HAP-1 (cell line): ENCODE measurements around the gene DPH3.

ENCODE experiments used
- DNase-seq, 2 experiments: peaks; one replicate each; pipeline ENCODE4 v3.0.0-alpha.2; 2016 to 2020; ENCODE audit warnings: low spot score in 2 of 2
- H3K27me3 ChIP-seq: fragments of 250-450 bp; sonication (Bioruptor Pico); 2 replicates; pipeline ENCODE4 v1.5.1; 2020; ENCODE audit warnings: low read depth, mild to moderate bottlenecking, moderate library complexity
- H3K36me3 ChIP-seq: fragments of 250-450 bp; sonication (Bioruptor Pico); replicated peaks from 2 replicates; pipeline ENCODE4 v1.5.1; 2020; ENCODE audit warnings: mild to moderate bottlenecking
- H3K4me1 ChIP-seq: fragments of 250-450 bp; sonication (Bioruptor Pico); 2 replicates; pipeline ENCODE4 v1.5.1; 2020; ENCODE audit warnings: mild to moderate bottlenecking
- H3K4me3 ChIP-seq: fragments of 250-450 bp; sonication (Bioruptor Pico); 2 replicates; pipeline ENCODE4 v1.5.1; 2020; ENCODE audit warnings: mild to moderate bottlenecking, moderate library complexity
- H3K9me3 ChIP-seq: fragments of 250-450 bp; sonication (Bioruptor Pico); 2 replicates; pipeline ENCODE4 v1.5.1; 2020; ENCODE audit warnings: mild to moderate bottlenecking, moderate library complexity
- in situ Hi-C: fragments of 300-500 bp; cut with MboI; formaldehyde crosslinking; loops from 3 replicates; pipeline ENCODE4 v1.14.3; 2020; ENCODE audit warnings: low sequenced_read_pairs, inconsistent platforms, mixed read lengths

DPH3 gene

GRCh38 chr3:16286161-16286560, 21.4 kb upstream of the DPH3 start:
- Histone ChIP-seq H3K4me1 (peaks cover 5% of the 10 kb centered on the region; the same call in 1 of the 2 replicates), H3K36me3 (peaks cover 19% of the 10 kb centered on the region), H3K9me3 (no peaks in the 10 kb centered on the region), H3K4me3 (no peak overlapping the region), H3K27me3 (no peaks in the 10 kb centered on the region)
- no peak for DNase-seq
- in situ Hi-C loops = loop anchor here (5.0 kb wide), 1 partner anchor 266 kb away; no protein-coding TSS in a partner anchor

GRCh38 chr3:16284633-16285032, 19.9 kb upstream of the DPH3 start:
- Histone ChIP-seq H3K27me3 (no peaks in the 10 kb centered on the region), H3K9me3 (no peaks in the 10 kb centered on the region), H3K4me3 (no peak overlapping the region), H3K4me1 (peaks cover 5% of the 10 kb centered on the region; the same call in 1 of the 2 replicates), H3K36me3 (peaks cover 21% of the 10 kb centered on the region)
- in situ Hi-C loops = loop anchor here (5.0 kb wide), 1 partner anchor 268 kb away; no protein-coding TSS in a partner anchor
- DNase-seq = no peak

- in situ Hi-C loops = no loop called here
- DNase-seq = no peak
- no peak overlapping the region for H3K4me3 ChIP-seq
Measured at GRCh38 chr3:16280671-16281070, 15.9 kb upstream of the DPH3 start.

GRCh38 chr3:16279010-16279801, 14.5 kb upstream of the DPH3 start:
- H3K4me3 ChIP-seq = no peak overlapping the region
- in situ Hi-C loops = no loop called here
- DNase-seq = no peak
- H3K36me3 ChIP-seq = peaks cover 35% of the 10 kb centered on the region
- H3K4me1 ChIP-seq = peaks cover under 1% of the 10 kb centered on the region; the same call in 1 of the 2 replicates
- H3K9me3 ChIP-seq = no peaks in the 10 kb centered on the region
- H3K27me3 ChIP-seq = no peaks in the 10 kb centered on the region

More at GRCh38 chr3:16280671-16281070, 15.9 kb upstream of the DPH3 start:
- peaks cover 28% of the 10 kb centered on the region for H3K36me3 ChIP-seq
- no peaks in the 10 kb centered on the region for H3K27me3 ChIP-seq
- H3K4me1 ChIP-seq = peaks cover 5% of the 10 kb centered on the region; the same call in 1 of the 2 replicates
- no peaks in the 10 kb centered on the region for H3K9me3 ChIP-seq

- Histone ChIP-seq H3K4me1 (no peaks in the 10 kb centered on the region), H3K36me3 (peaks cover 39% of the 10 kb centered on the region), H3K27me3 (no peaks in the 10 kb centered on the region), H3K4me3 (no peak overlapping the region), H3K9me3 (no peaks in the 10 kb centered on the region)
- in situ Hi-C loops = no loop called here
- DNase-seq = no peak
Measured at GRCh38 chr3:16277471-16277870, 12.7 kb upstream of the DPH3 start.

- DNase-seq = no peak
- H3K36me3 ChIP-seq = peaks cover 60% of the 10 kb centered on the region
- in situ Hi-C loops = no loop called here
Measured at GRCh38 chr3:16273867-16274266, 9.1 kb upstream of the DPH3 start.

GRCh38 chr3:16272588-16272987, 7.8 kb upstream of the DPH3 start:
- no peak for DNase-seq
- in situ Hi-C loops = no loop called here
- peaks cover 48% of the 10 kb centered on the region for H3K36me3 ChIP-seq

More at GRCh38 chr3:16273867-16274266, 9.1 kb upstream of the DPH3 start:
- no peak overlapping the region for H3K4me3 ChIP-seq
- H3K27me3 ChIP-seq = no peaks in the 10 kb centered on the region
- H3K4me1 ChIP-seq = no peaks in the 10 kb centered on the region
- H3K9me3 ChIP-seq = no peaks in the 10 kb centered on the region

GRCh38 chr3:16270855-16271254, 6.1 kb upstream of the DPH3 start:
- no peak overlapping the region for H3K4me3 ChIP-seq
- H3K27me3 ChIP-seq = no peaks in the 10 kb centered on the region
- no peaks in the 10 kb centered on the region for H3K9me3 ChIP-seq
- H3K36me3 ChIP-seq = peaks cover 42% of the 10 kb centered on the region
- H3K4me1 ChIP-seq = peaks cover 9% of the 10 kb centered on the region
- no peak for DNase-seq
- in situ Hi-C loops = no loop called here

More at GRCh38 chr3:16272588-16272987, 7.8 kb upstream of the DPH3 start:
- Histone ChIP-seq H3K27me3 (no peaks in the 10 kb centered on the region), H3K4me1 (peaks cover 4% of the 10 kb centered on the region), H3K9me3 (no peaks in the 10 kb centered on the region), H3K4me3 (no peak overlapping the region)

GRCh38 chr3:16266714-16267113, 2.0 kb upstream of the DPH3 start:
- H3K9me3 ChIP-seq = no peaks in the 10 kb centered on the region
- no peaks in the 10 kb centered on the region for H3K27me3 ChIP-seq
- peaks cover 12% of the 10 kb centered on the region for H3K4me1 ChIP-seq
- in situ Hi-C loops = no loop called here
- H3K4me3 ChIP-seq = no peak overlapping the region
- peaks cover 19% of the 10 kb centered on the region for H3K36me3 ChIP-seq
- DNase-seq = no peak

GRCh38 chr3:16265455-16265786, 678 bp upstream of the DPH3 start:
- no peak for DNase-seq
- Histone ChIP-seq H3K27me3 (no peaks in the 10 kb centered on the region), H3K4me3 (peak overlapping the region; percentile 77), H3K9me3 (no peaks in the 10 kb centered on the region), H3K4me1 (peaks cover 12% of the 10 kb centered on the region), H3K36me3 (peaks cover 15% of the 10 kb centered on the region)
- in situ Hi-C loops = no loop called here

GRCh38 chr3:16264174-16264707, 502 bp downstream of the DPH3 start:
- Histone ChIP-seq H3K27me3 (no peaks in the 10 kb centered on the region), H3K9me3 (no peaks in the 10 kb centered on the region), H3K4me1 (peaks cover 12% of the 10 kb centered on the region), H3K36me3 (peaks cover 17% of the 10 kb centered on the region), H3K4me3 (peak overlapping the region; percentile 77)
- in situ Hi-C loops = no loop called here
- no peak for DNase-seq

GRCh38 chr3:16262174-16262573, 2.6 kb downstream of the DPH3 start:
- in situ Hi-C loops = no loop called here
- no peak overlapping the region for H3K4me3 ChIP-seq
- no peak for DNase-seq
- peaks cover 14% of the 10 kb centered on the region for H3K36me3 ChIP-seq
- H3K9me3 ChIP-seq = no peaks in the 10 kb centered on the region
- H3K4me1 ChIP-seq = peaks cover 6% of the 10 kb centered on the region
- H3K27me3 ChIP-seq = no peaks in the 10 kb centered on the region

GRCh38 chr3:16260046-16260445, 4.7 kb downstream of the DPH3 start:
- in situ Hi-C loops = no loop called here
- Histone ChIP-seq H3K27me3 (no peaks in the 10 kb centered on the region), H3K9me3 (no peaks in the 10 kb centered on the region), H3K4me3 (no peak overlapping the region), H3K4me1 (peaks cover 3% of the 10 kb centered on the region; the same call in 1 of the 2 replicates), H3K36me3 (peaks cover 14% of the 10 kb centered on the region)
- no peak for DNase-seq

- in situ Hi-C loops = no loop called here
- Histone ChIP-seq H3K4me3 (no peak overlapping the region), H3K36me3 (peaks cover 14% of the 10 kb centered on the region), H3K9me3 (no peaks in the 10 kb centered on the region), H3K27me3 (no peaks in the 10 kb centered on the region), H3K4me1 (peaks cover 2% of the 10 kb centered on the region; the same call in 1 of the 2 replicates)
- no peak for DNase-seq
Measured at GRCh38 chr3:16258866-16259265, 5.9 kb downstream of the DPH3 start.
